H9 (cell line): ENCODE results near the gene PLEKHN1. TPM values are rescaled to one million over a fixed set of nuclear protein-coding genes. Genes with fewer than 3 reads are reported as not detected.
"Not testable (repeated sequence)": the region's sequence is repeated elsewhere in the genome, so short reads cannot be mapped to it uniquely, and the experiment has no call there.

Experiments used
- DNase-seq: peaks from one replicate; pipeline ENCODE4 v3.0.0-alpha.2; 2017
- H2AFZ ChIP-seq: one replicate; pipeline ENCODE4 v1.6.1; 2013; ENCODE audit warnings: mild to moderate bottlenecking, low read length, control low read depth, moderate library complexity
- H2AK5ac ChIP-seq: 2 replicates; pipeline ENCODE4 v1.6.1; 2013; ENCODE audit warnings: low read length, control low read depth, mixed read lengths; ENCODE audit not compliant: insufficient read length
- H2BK120ac ChIP-seq: one replicate; pipeline ENCODE4 v1.6.1; 2013; ENCODE audit warnings: low read depth, mild to moderate bottlenecking, low read length, control low read depth, inconsistent platforms; ENCODE audit not compliant: poor library complexity, severe bottlenecking
- H2BK12ac ChIP-seq: 2 replicates; pipeline ENCODE4 v1.6.1; 2013; ENCODE audit warnings: low read length, control low read depth, mixed read lengths, low read depth; ENCODE audit not compliant: insufficient read length
- H2BK15ac ChIP-seq: 2 replicates; pipeline ENCODE4 v1.6.1; 2013; ENCODE audit warnings: low read depth, low read length, control low read depth
- H2BK20ac ChIP-seq: one replicate; pipeline ENCODE4 v1.6.1; 2013; ENCODE audit warnings: low read depth, mild to moderate bottlenecking, low read length, control low read depth, inconsistent platforms; ENCODE audit not compliant: poor library complexity, severe bottlenecking
- H2BK5ac ChIP-seq: 2 replicates; pipeline ENCODE4 v1.6.1; 2013; ENCODE audit warnings: low read length, control low read depth, mixed read lengths; ENCODE audit not compliant: insufficient read length
- H3K14ac ChIP-seq: 2 replicates; pipeline ENCODE4 v1.6.1; 2013; ENCODE audit warnings: low read length, control low read depth; ENCODE audit not compliant: insufficient read depth
- H3K18ac ChIP-seq: 2 replicates; pipeline ENCODE4 v1.6.1; 2013; ENCODE audit warnings: low read depth, mild to moderate bottlenecking, mixed read lengths, low read length, control low read depth; ENCODE audit not compliant: insufficient read length
- H3K23ac ChIP-seq: 2 replicates; pipeline ENCODE4 v1.6.1; 2013; ENCODE audit warnings: low read length, control low read depth, mixed read lengths, low read depth; ENCODE audit not compliant: insufficient read length
- H3K23me2 ChIP-seq: 2 replicates; pipeline ENCODE4 v1.6.1; 2013; ENCODE audit warnings: low read depth, mild to moderate bottlenecking, mixed read lengths, low read length, control low read depth; ENCODE audit not compliant: insufficient read length, poor library complexity, severe bottlenecking
- H3K27ac ChIP-seq: 2 replicates; pipeline ENCODE4 v1.5.1; 2013; ENCODE audit warnings: low read length, control low read depth, mixed read lengths, low read depth; ENCODE audit not compliant: insufficient read length
- H3K27me3 ChIP-seq: 2 replicates; pipeline ENCODE4 v1.6.1; 2013; ENCODE audit warnings: low read length, control low read depth, inconsistent platforms; ENCODE audit not compliant: insufficient read depth
- H3K4ac ChIP-seq: 2 replicates; pipeline ENCODE4 v1.6.1; 2013; ENCODE audit warnings: low read depth, mild to moderate bottlenecking, control low read depth, inconsistent platforms, low read length, moderate library complexity
- H3K4me1 ChIP-seq: 2 replicates; pipeline ENCODE4 v1.6.1; 2013; ENCODE audit warnings: low read length, control low read depth, inconsistent platforms; ENCODE audit not compliant: insufficient read depth
- H3K4me2 ChIP-seq: 2 replicates; pipeline ENCODE4 v1.6.1; 2013; ENCODE audit warnings: low read length, control low read depth, mixed read lengths; ENCODE audit not compliant: insufficient read length, insufficient read depth
- H3K56ac ChIP-seq: 2 replicates; pipeline ENCODE4 v1.6.1; 2013; ENCODE audit warnings: low read depth, mild to moderate bottlenecking, mixed read lengths, low read length, control low read depth; ENCODE audit not compliant: insufficient read length
- H3K79me1 ChIP-seq: 2 replicates; pipeline ENCODE4 v1.6.1; 2013; ENCODE audit warnings: low read depth, mild to moderate bottlenecking, moderate library complexity, low read length, control low read depth, inconsistent platforms; ENCODE audit not compliant: insufficient read depth, poor library complexity, severe bottlenecking
- H3K79me2 ChIP-seq: 2 replicates; pipeline ENCODE4 v1.6.1; 2013; ENCODE audit warnings: low read length, control low read depth, inconsistent platforms; ENCODE audit not compliant: insufficient read depth
- H3K9ac ChIP-seq: 2 replicates; pipeline ENCODE4 v1.6.1; 2013; ENCODE audit warnings: low read length, control low read depth, mixed read lengths; ENCODE audit not compliant: insufficient read length; ENCODE audit errors: extremely low read depth
- H3K9me3 ChIP-seq: one replicate; pipeline ENCODE4 v1.6.1; 2013; ENCODE audit warnings: low read depth, low read length, inconsistent platforms; ENCODE audit not compliant: control insufficient read depth
- H3T11ph ChIP-seq: one replicate; pipeline ENCODE4 v1.6.1; 2013; ENCODE audit warnings: mild to moderate bottlenecking, low read length, control low read depth, inconsistent platforms
- H4K20me1 ChIP-seq: one replicate; pipeline ENCODE4 v1.6.1; 2013; ENCODE audit not compliant: control insufficient read depth, insufficient read length, insufficient read depth
- H4K5ac ChIP-seq: 2 replicates; pipeline ENCODE4 v1.6.1; 2013; ENCODE audit warnings: low read depth, mild to moderate bottlenecking, mixed read lengths, low read length, control low read depth; ENCODE audit not compliant: insufficient read length
- H4K8ac ChIP-seq: replicated peaks from 2 replicates; pipeline ENCODE4 v1.6.1; 2013; ENCODE audit warnings: low read length, control low read depth, mixed read lengths, low read depth; ENCODE audit not compliant: insufficient read length
- H4K91ac ChIP-seq: 2 replicates; pipeline ENCODE4 v1.6.1; 2013; ENCODE audit warnings: low read depth, mild to moderate bottlenecking, moderate library complexity, mixed read lengths, low read length, control low read depth; ENCODE audit not compliant: insufficient read length
- H3K27ac Mint-ChIP-seq, 3 experiments: 2 replicates in 2 of 3; 3 replicates in 1 of 3; pipeline ENCODE4 v1.8.0; 2020 to 2021; ENCODE audit warnings: mixed read lengths in 3 of 3, mild to moderate bottlenecking in 1 of 3, moderate library complexity in 1 of 3
- H3K27me3 Mint-ChIP-seq: 2 replicates; pipeline ENCODE4 v1.8.0; 2021; ENCODE audit warnings: low read depth, mild to moderate bottlenecking, moderate library complexity, mixed read lengths
- H3K36me3 Mint-ChIP-seq, 3 experiments: 2 replicates in 2 of 3; 3 replicates in 1 of 3; pipeline ENCODE4 v1.8.0; 2020 to 2021; ENCODE audit warnings: low read depth in 3 of 3, mixed read lengths in 3 of 3; ENCODE audit not compliant: insufficient read depth in 1 of 3
- H3K4me1 Mint-ChIP-seq, 2 experiments: 2 replicates each; pipeline ENCODE4 v1.8.0; 2020; ENCODE audit warnings: mixed read lengths in 2 of 2
- H3K4me3 Mint-ChIP-seq, 2 experiments: 2 replicates in 1 of 2; 3 replicates in 1 of 2; pipeline ENCODE4 v1.8.0; 2020 to 2021; ENCODE audit warnings: mild to moderate bottlenecking in 2 of 2, mixed read lengths in 2 of 2, moderate library complexity in 1 of 2
- H3K9me3 Mint-ChIP-seq, 2 experiments: 2 replicates in 1 of 2; 3 replicates in 1 of 2; pipeline ENCODE4 v1.8.0; 2020; ENCODE audit warnings: mild to moderate bottlenecking in 2 of 2, mixed read lengths in 2 of 2, moderate library complexity in 1 of 2
- CTCF ChIP-seq: fragments of 200-600 bp; sonication (generic); conservative IDR thresholded peaks from 3 replicates; pipeline ENCODE4 v1.8.0; 2021; ENCODE audit warnings: antibody characterized with exemption, mild to moderate bottlenecking
- WGBS: extraction: QIAGEN DNeasy Blood & Tissue Kit; methylation state at CpG from one replicate; pipeline ENCODE4 v1.1.7; 2013; ENCODE audit warnings: missing lambda C conversion rate, low lambda C conversion rate, mixed read lengths; ENCODE audit not compliant: insufficient read length; ENCODE audit errors: extremely low coverage; 5-methylcytosine and 5-hydroxymethylcytosine counted together
- total RNA-seq: library from RNA; stranded (reverse); gene quantifications from 2 replicates; pipeline ENCODE4 v1.2.1, GENCODE V29; 2021

The PLEKHN1 gene
- total RNA-seq, 1 experiment from 2014 or later, result 3.0 TPM

- Histone ChIP-seq H3K9ac (no peak overlapping the region), H4K8ac (no peak overlapping the region), H3K4ac (no peak overlapping the region), H3T11ph (no peak overlapping the region), H4K5ac (no peak overlapping the region), H2BK5ac (no peak overlapping the region), H2BK12ac (no peak overlapping the region), H3K23ac (no peak overlapping the region), H2BK120ac (no peak overlapping the region), H3K9me3 (no peaks in the 10 kb centered on the region), H3K23me2 (peaks cover 9% of the 10 kb centered on the region), H3K27ac (no peak overlapping the region), H3K14ac (no peak overlapping the region), H2AK5ac (no peak overlapping the region), H2AFZ (no peak overlapping the region), H2BK20ac (no peak overlapping the region), H4K20me1 (no peaks in the 10 kb centered on the region), H3K4me1 (no peaks in the 10 kb centered on the region), H3K27me3 (no peaks in the 10 kb centered on the region), H3K4me2 (no peak overlapping the region), H3K56ac (no peak overlapping the region), H2BK15ac (no peak overlapping the region), H3K79me1 (no peaks in the 10 kb centered on the region), H4K91ac (no peak overlapping the region), H3K79me2 (no peaks in the 10 kb centered on the region), H3K18ac (no peak overlapping the region)
- no peak for TF ChIP-seq CTCF
- WGBS, result no CpG with 5 or more reads among the region's 14 CpGs
- H3K9me3 Mint-ChIP-seq, result peaks cover 0 to 7% of the 10 kb centered on the region in 2 experiments; a peak in 2 of 5 replicates
- no peak overlapping the region for H3K27ac Mint-ChIP-seq
- H3K27me3 Mint-ChIP-seq, result peaks cover 35% of the 10 kb centered on the region
- DNase-seq, result no peak
- no peaks in the 10 kb centered on the region; a peak in 1 of 7 replicates for H3K36me3 Mint-ChIP-seq
- H3K4me3 Mint-ChIP-seq, result peak overlapping the region in 1 of 2 experiments; percentile 20; a peak in 1 of 5 replicates
- H3K4me1 Mint-ChIP-seq, result peaks cover 19 to 28% of the 10 kb centered on the region in 2 experiments
Measured at GRCh38 chr1:1011396-1011949, 45.2 kb downstream of the PLEKHN1 start.

GRCh38 chr1:1012736-1013104, 46.4 kb downstream of the PLEKHN1 start:
- peak overlapping the region in 2 of 3 experiments; percentile 94 to 97; a peak in 4 of 7 replicates for H3K27ac Mint-ChIP-seq
- H3K27me3 Mint-ChIP-seq, result peaks cover 26% of the 10 kb centered on the region
- not testable (repeated sequence) for H3K9ac ChIP-seq, H2BK5ac ChIP-seq, H4K20me1 ChIP-seq, H3K4ac ChIP-seq, H3T11ph ChIP-seq, H2BK12ac ChIP-seq, H3K14ac ChIP-seq, H3K4me1 ChIP-seq, H3K23me2 ChIP-seq, H3K79me1 ChIP-seq, H3K27me3 ChIP-seq, H3K9me3 Mint-ChIP-seq, H2AK5ac ChIP-seq, H4K8ac ChIP-seq, H2BK15ac ChIP-seq, H3K23ac ChIP-seq, H3K79me2 ChIP-seq, H4K91ac ChIP-seq, H2AFZ ChIP-seq, H4K5ac ChIP-seq, H3K9me3 ChIP-seq, H2BK20ac ChIP-seq, H3K36me3 Mint-ChIP-seq, H3K56ac ChIP-seq, H2BK120ac ChIP-seq
- DNase-seq, result peak; percentile 27
- peak overlapping the region; percentile 79 to 85 for H3K4me3 Mint-ChIP-seq
- no CpG with 5 or more reads among the region's 13 CpGs for WGBS
- Histone ChIP-seq H3K27ac (peak overlapping the region; percentile 10), H3K4me2 (peak overlapping the region; percentile 54), H3K18ac (peak overlapping the region; percentile 50)
- peaks cover 19 to 29% of the 10 kb centered on the region in 2 experiments for H3K4me1 Mint-ChIP-seq
